K562 (cell line): ENCODE data around the gene RUNX1. TPM values are rescaled to one million over a fixed set of nuclear protein-coding genes. Genes with fewer than 3 reads are reported as not detected.
A peak's percentile ranks its signal among the peaks of the same experiment; 100 is the strongest.

Experiments
- CBX3 ChIP-seq, 2 experiments: IDR thresholded peaks; 1 replicate in 1 of 2; 2 replicates in 1 of 2; pipeline ENCODE4 v1.6.1; 2012; ENCODE audit warnings: inconsistent platforms in 2 of 2, low read length in 2 of 2, borderline replicate concordance in 1 of 2, control low read depth in 1 of 2
- CREB3L1 ChIP-seq: fragments of 450-650 bp; IDR thresholded peaks from 2 replicates; pipeline ENCODE4 v1.6.1; 2014; ENCODE audit warnings: low read depth, mild to moderate bottlenecking, moderate library complexity, borderline replicate concordance
- CTBP1 ChIP-seq: fragments of 450-650 bp; IDR thresholded peaks from 2 replicates; pipeline ENCODE4 v1.6.1; 2016; ENCODE audit warnings: borderline replicate concordance
- FOXJ2 ChIP-seq: fragments of 200-800 bp; sonication (Bioruptor generic); IDR thresholded peaks from 2 replicates; pipeline ENCODE4 v1.6.1; 2016; ENCODE audit warnings: missing genetic modification characterization, missing compliant biosample characterization
- MCM5 ChIP-seq: fragments of 450-650 bp; IDR thresholded peaks from 2 replicates; pipeline ENCODE4 v1.6.1; 2016; ENCODE audit warnings: low read depth
- NCOA6 ChIP-seq: fragments of 450-650 bp; IDR thresholded peaks from 2 replicates; pipeline ENCODE4 v1.6.1; 2017; ENCODE audit warnings: mild to moderate bottlenecking
- SREBF1 ChIP-seq: fragments of 150-350 bp; IDR thresholded peaks from 2 replicates; pipeline ENCODE4 v1.6.1; 2014; ENCODE audit warnings: antibody characterized with exemption, low read depth, low read length, borderline replicate concordance
- TFAM ChIP-seq: fragments of 250-450 bp; sonication (Bioruptor Pico); conservative IDR thresholded peaks from 2 replicates; pipeline ENCODE4 v1.5.0; 2021; ENCODE audit warnings: mild to moderate bottlenecking, moderate library complexity
- TSHZ1 ChIP-seq: fragments of 250-450 bp; sonication (Bioruptor Pico); IDR thresholded peaks from 2 replicates; pipeline ENCODE4 v1.4.0; 2020; ENCODE audit warnings: mild to moderate bottlenecking, moderate library complexity
- ZBTB26 ChIP-seq: fragments of 450-650 bp; formaldehyde crosslinking; IDR thresholded peaks from 2 replicates; pipeline ENCODE4 v1.4.0; 2022; ENCODE audit warnings: missing genetic modification characterization
- ZBTB43 ChIP-seq: sonication (generic); formaldehyde crosslinking; IDR thresholded peaks from 2 replicates; pipeline ENCODE4 v1.8.0; 2023; ENCODE audit warnings: mild to moderate bottlenecking, missing genetic modification reagents
- ZNF764 ChIP-seq: fragments of 250-450 bp; sonication (Bioruptor Pico); IDR thresholded peaks from 2 replicates; pipeline ENCODE4 v1.4.0; 2020; ENCODE audit warnings: low read depth, mild to moderate bottlenecking, moderate library complexity
- polyA plus RNA-seq, 8 experiments: library from polyadenylated mRNA; depleted of rRNA in 4 of 8; stranded (reverse) in 5 of 8; unstranded in 3 of 8; fragments of >200 nt; fragmentation: Nextera tagmentation in 2 of 8; fragmentation: Illumina TruSeq in 1 of 8; extraction: Ambion mirVana in 2 of 8; extraction: Trizol in 1 of 8; gene quantifications; 2 replicates each; pipeline versions ENCODE4 v1.2.1 to v1.2.3, GENCODE V29; 2011 to 2014; ENCODE audit warnings: inconsistent platforms in 1 of 8, missing spikeins in 1 of 8
- total RNA-seq, 7 experiments: library from RNA; depleted of rRNA in 6 of 7; stranded (reverse); fragments of >200 nt in 6 of 7; fragmentation: Illumina TruSeq in 2 of 7; extraction: Trizol in 2 of 7; gene quantifications; 2 replicates each; pipeline versions ENCODE4 v1.2.1 to v1.2.3, GENCODE V29; 2011 to 2021; ENCODE audit warnings: low replicate concordance in 1 of 7
- TF ChIP-seq, protein P1 (sequence below): sonication (generic); formaldehyde crosslinking; IDR thresholded peaks from 2 replicates; pipeline ENCODE4 v1.8.1; 2023; ENCODE audit warnings: mild to moderate bottlenecking, missing genetic modification reagents

RUNX1 gene
- total and polyA plus RNA-seq, 9 of the 15 experiments (the other 6 are each of a cell fraction or from before 2014, with no cell fraction given) = 2.2 to 68.6 (median 17.8) TPM

DNA sequence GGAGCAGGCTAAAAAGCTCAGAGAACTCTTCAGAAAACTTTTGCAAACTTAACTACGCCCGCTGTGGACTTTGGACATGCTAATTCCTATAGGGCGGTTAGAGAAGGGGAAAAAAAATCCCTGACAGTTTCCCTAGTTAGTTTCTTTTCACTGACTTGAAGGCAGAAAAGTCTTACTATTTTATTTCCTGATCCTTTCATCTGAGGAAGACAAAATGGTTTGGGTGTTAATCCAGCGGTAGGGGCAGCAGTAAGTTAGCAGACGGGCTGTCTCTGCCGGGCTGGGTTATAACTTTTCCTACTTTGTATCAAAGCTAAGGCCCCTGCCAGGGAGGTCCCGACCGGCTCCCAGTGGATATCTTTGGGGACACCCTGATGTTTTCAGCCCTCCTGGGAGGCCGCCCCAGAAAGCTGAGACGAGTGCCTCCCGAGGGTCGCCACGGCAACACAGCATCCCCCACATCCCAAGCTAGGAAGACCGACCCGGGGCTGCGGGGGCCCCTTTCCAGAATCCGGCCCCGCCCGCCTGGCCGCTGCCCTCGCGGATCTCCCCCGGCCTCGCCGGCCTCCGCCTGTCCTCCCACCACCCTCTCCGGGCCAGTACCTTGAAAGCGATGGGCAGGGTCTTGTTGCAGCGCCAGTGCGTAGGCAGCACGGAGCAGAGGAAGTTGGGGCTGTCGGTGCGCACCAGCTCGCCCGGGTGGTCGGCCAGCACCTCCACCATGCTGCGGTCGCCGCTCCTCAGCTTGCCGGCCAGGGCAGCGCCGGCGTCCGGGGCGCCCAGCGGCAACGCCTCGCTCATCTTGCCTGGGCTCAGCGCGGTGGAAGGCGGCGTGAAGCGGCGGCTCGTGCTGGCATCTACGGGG is 162.6 kb downstream of the RUNX1 start (continued):
- TF ChIP-seq, protein P1, sequence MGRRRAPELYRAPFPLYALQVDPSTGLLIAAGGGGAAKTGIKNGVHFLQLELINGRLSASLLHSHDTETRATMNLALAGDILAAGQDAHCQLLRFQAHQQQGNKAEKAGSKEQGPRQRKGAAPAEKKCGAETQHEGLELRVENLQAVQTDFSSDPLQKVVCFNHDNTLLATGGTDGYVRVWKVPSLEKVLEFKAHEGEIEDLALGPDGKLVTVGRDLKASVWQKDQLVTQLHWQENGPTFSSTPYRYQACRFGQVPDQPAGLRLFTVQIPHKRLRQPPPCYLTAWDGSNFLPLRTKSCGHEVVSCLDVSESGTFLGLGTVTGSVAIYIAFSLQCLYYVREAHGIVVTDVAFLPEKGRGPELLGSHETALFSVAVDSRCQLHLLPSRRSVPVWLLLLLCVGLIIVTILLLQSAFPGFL = no peak
- TF ChIP-seq ZNF764 (CRISPR knock-in tag) = no peak
- TF ChIP-seq SREBF1 = no peak
- TF ChIP-seq CTBP1 = peak; percentile 42; the same call in 1 of the 2 replicates
- TF ChIP-seq TFAM = no peak
- TF ChIP-seq ZBTB43 = no peak
- no peak for TF ChIP-seq CBX3 (IDR thresholded peaks at IDR 0.05; ENCODE audit: borderline replicate concordance in 1 of 2, low read length in 2 of 2)
- no peak for TF ChIP-seq MCM5
- TF ChIP-seq FOXJ2 (tag) = no peak
- TF ChIP-seq ZBTB26 (CRISPR knock-in tag) = no peak
- no peak for TF ChIP-seq TSHZ1 (CRISPR knock-in tag)
- TF ChIP-seq CREB3L1 = no peak
- TF ChIP-seq NCOA6 = no peak
